Breast epithelium (tissue), 3 donors: ENCODE measurements around the gene MME.

ENCODE experiments used
- POLR2A ChIP-seq: fragments of 450-650 bp; IDR thresholded peaks from one replicate; pipeline ENCODE4 v1.6.1; 2016; ENCODE audit warnings: antibody characterized with exemption, mild to moderate bottlenecking, moderate library complexity
- POLR2AphosphoS5 ChIP-seq, 3 donors: sonication (generic); formaldehyde crosslinking; IDR thresholded peaks; one replicate each; pipeline ENCODE4 v1.6.1; 2017; ENCODE audit warnings: antibody characterized with exemption in 3 of 3
- TF ChIP-seq, protein P1 (sequence below), 3 donors: fragments of 450-650 bp; IDR thresholded peaks; one replicate each; pipeline ENCODE4 v1.5.1; 2016 to 2017; ENCODE audit warnings: antibody characterized with exemption in 3 of 3, mild to moderate bottlenecking in 3 of 3, moderate library complexity in 3 of 3

DNA sequence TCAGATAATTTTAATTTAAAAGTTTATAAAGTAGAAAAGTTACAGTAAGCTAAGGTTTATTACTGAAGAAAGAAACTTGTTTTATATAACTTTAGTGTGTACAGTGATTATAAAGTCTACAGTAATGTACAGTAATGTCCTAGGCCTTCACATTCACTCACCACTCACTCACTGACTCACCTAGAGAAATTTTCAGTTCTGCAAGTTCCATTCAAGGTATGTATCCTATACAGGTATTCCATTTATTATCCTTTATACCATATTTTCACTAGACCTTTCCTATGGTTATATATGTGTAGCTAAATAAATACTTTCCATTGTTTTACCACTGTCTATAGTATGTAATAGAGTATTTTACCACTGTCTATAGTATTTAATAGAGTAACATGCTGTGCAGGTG lies 33.2 kb upstream of the MME start:
- TF ChIP-seq POLR2AphosphoS5 (IDR thresholded peaks at IDR 0.05): no peak
- TF ChIP-seq, protein P1, sequence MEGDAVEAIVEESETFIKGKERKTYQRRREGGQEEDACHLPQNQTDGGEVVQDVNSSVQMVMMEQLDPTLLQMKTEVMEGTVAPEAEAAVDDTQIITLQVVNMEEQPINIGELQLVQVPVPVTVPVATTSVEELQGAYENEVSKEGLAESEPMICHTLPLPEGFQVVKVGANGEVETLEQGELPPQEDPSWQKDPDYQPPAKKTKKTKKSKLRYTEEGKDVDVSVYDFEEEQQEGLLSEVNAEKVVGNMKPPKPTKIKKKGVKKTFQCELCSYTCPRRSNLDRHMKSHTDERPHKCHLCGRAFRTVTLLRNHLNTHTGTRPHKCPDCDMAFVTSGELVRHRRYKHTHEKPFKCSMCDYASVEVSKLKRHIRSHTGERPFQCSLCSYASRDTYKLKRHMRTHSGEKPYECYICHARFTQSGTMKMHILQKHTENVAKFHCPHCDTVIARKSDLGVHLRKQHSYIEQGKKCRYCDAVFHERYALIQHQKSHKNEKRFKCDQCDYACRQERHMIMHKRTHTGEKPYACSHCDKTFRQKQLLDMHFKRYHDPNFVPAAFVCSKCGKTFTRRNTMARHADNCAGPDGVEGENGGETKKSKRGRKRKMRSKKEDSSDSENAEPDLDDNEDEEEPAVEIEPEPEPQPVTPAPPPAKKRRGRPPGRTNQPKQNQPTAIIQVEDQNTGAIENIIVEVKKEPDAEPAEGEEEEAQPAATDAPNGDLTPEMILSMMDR (IDR thresholded peaks at IDR 0.05): no peak
- TF ChIP-seq POLR2A: no peak
